Measurements from ENCODE around the gene FBXL15. TPM values are rescaled to one million over a fixed set of nuclear protein-coding genes. Genes with fewer than 3 reads are reported as not detected.

The FBXL15 gene
- total and polyA plus RNA-seq, 4 donors: 9.4 to 40.4 (median 18.6) TPM

DNA sequence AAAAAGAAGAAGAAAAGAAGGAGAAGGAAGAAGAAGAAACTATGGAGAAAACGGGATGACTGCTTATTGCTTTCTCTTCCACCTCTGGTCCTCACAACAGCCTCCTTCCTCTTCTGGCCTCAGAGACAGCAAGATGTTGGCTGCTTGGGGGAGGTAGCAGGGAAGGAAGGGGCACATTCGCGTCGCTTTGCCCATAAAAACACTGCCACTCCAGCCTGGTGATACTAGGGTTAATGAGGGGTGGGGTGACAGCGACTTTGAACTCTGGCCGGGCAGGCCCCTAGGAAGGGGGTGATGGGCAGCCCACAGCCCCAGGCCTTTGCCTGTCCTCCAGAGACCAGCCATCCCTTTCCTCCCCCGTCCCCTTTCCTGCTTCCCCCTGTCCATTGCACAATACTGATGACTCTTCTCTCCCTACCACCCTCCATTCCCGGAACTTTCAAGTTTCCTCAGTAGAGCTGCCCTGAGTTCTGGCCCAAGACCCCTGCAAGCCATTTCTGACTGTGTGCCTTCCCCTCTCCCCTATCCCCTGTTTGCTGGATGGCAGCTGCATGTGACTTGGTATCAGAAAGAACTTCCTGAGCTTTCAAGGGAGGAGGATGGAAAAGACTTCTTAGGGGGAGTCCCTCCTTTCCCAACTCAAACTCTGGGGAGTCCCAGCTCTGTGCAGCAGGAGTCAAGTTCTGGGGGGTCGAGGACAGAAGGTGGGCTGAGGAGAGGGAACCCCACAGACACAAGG lies 13.9 kb downstream of the FBXL15 start:
- H3K4me1 ChIP-seq (ENCODE audit: control insufficient read depth in 5 of 5, insufficient read depth in 5 of 5, low read length in 5 of 5): peaks cover 0 to 21% (median 11%) of the 10 kb centered on the region in 5 donors
- peak in 2 of 3 donors; percentile 41 to 55 for DNase-seq
- TF ChIP-seq, protein P1, sequence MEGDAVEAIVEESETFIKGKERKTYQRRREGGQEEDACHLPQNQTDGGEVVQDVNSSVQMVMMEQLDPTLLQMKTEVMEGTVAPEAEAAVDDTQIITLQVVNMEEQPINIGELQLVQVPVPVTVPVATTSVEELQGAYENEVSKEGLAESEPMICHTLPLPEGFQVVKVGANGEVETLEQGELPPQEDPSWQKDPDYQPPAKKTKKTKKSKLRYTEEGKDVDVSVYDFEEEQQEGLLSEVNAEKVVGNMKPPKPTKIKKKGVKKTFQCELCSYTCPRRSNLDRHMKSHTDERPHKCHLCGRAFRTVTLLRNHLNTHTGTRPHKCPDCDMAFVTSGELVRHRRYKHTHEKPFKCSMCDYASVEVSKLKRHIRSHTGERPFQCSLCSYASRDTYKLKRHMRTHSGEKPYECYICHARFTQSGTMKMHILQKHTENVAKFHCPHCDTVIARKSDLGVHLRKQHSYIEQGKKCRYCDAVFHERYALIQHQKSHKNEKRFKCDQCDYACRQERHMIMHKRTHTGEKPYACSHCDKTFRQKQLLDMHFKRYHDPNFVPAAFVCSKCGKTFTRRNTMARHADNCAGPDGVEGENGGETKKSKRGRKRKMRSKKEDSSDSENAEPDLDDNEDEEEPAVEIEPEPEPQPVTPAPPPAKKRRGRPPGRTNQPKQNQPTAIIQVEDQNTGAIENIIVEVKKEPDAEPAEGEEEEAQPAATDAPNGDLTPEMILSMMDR (IDR thresholded peaks at IDR 0.05; ENCODE audit: control extremely low read depth, extremely low read depth): no peak
- H3K9ac ChIP-seq (ENCODE audit: insufficient read depth in 1 of 2, low read length in 2 of 2): no peak overlapping the region
- H3K27ac ChIP-seq (ENCODE audit: low read depth in 1 of 2, low read length in 1 of 2): peak overlapping the region in 1 of 2 donors; percentile 59
- 20 to 29% methylated on average over 9 of the region's 9 CpGs for WGBS, 2 donors
- H3K27me3 ChIP-seq (ENCODE audit: control insufficient read depth in 3 of 3, insufficient read depth in 3 of 3, low read length in 2 of 3): no peaks in the 10 kb centered on the region
- H3K4me3 ChIP-seq: no peak overlapping the region
- ATAC-seq (ENCODE audit: insufficient read depth, low FRiP score): peak; percentile 28
- H3K36me3 ChIP-seq (ENCODE audit: control insufficient read depth in 4 of 4, insufficient read depth in 4 of 4, low read length in 4 of 4): no peaks in the 10 kb centered on the region
- no peaks in the 10 kb centered on the region for H3K9me3 ChIP-seq (ENCODE audit: control insufficient read depth in 4 of 4, insufficient read depth in 3 of 4, low read length in 3 of 4)

DNA sequence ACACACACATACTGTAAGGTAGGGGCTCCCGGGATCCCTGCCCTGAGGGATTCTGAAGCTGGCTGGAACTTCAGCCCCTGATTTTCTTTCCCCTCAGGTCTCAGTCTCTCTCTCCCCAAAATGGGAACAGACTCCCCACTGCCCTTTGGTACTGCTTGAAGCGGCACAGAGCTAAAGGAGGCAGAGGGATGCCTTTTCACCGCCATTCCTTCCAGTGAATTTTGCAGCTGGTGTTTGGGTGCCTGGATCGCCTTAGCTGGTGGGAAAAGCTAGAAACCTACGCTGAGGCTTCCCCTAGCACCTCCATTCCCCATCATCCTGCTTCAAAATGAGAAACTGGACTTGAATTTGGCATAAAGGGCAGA lies 14.5 kb downstream of the FBXL15 start:
- Histone ChIP-seq H3K36me3 (ENCODE audit: control insufficient read depth in 4 of 4, insufficient read depth in 4 of 4, low read length in 4 of 4) (no peaks in the 10 kb centered on the region), H3K9me3 (ENCODE audit: control insufficient read depth in 4 of 4, insufficient read depth in 3 of 4, low read length in 3 of 4) (no peaks in the 10 kb centered on the region), H3K4me1 (ENCODE audit: control insufficient read depth in 5 of 5, insufficient read depth in 5 of 5, low read length in 5 of 5) (peaks cover 0 to 21% (median 11%) of the 10 kb centered on the region in 5 donors), H3K4me3 (no peak overlapping the region), H3K9ac (ENCODE audit: insufficient read depth in 1 of 2, low read length in 2 of 2) (peak overlapping the region in 1 of 2 donors; percentile 67), H3K27me3 (ENCODE audit: control insufficient read depth in 3 of 3, insufficient read depth in 3 of 3, low read length in 2 of 3) (no peaks in the 10 kb centered on the region), H3K27ac (ENCODE audit: low read depth in 1 of 2, low read length in 1 of 2) (peak overlapping the region in 1 of 2 donors; percentile 87)
- ATAC-seq (ENCODE audit: insufficient read depth, low FRiP score) (no peak), DNase-seq (no peak)
- TF ChIP-seq, protein P1 (IDR thresholded peaks at IDR 0.05; ENCODE audit: control extremely low read depth, extremely low read depth): no peak
- WGBS, 2 donors: 41 to 52% methylated on average over 5 of the region's 5 CpGs

DNA sequence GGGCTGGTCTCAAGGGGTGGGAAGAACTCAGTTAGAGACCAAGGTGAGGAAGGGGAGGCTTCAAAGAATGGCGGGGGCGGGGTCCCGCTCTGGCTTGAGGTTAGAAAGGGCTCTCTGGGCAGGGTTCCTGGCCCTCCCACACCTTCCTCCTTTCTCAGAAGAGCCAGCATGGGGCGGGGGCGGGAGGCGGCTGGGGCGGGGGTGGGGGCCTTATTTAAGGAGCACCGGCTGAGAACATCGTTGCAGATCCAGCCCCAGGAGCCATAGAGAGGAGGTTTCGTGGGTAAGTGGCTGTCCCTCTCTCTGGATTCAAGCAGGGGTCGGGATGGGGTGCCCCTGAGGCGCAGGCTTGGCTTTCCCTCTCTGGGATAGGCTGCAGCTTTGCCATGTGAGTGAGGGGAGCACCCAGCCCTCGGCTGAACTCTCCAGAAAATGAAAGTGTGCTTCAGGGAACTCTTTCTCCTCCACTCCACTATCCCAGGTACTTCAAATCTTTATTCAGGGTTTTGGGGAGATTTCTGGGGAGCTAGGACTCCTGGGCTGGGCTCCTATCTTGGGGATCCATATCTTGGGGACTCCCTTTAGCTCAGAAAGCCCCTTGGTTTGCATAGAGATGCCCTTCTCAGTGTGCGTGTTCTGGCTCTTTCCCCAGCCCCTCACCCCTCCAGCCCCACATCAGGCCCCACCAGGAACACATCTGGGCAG lies 15.0 kb downstream of the FBXL15 start:
- DNase-seq (peak; percentile 62 to 76 (median 63)), ATAC-seq (ENCODE audit: insufficient read depth, low FRiP score) (peak; percentile 8)
- TF ChIP-seq, protein P1 (IDR thresholded peaks at IDR 0.05; ENCODE audit: control extremely low read depth, extremely low read depth): no peak
- 3 to 6% methylated on average over 14 of the region's 14 CpGs for WGBS, 2 donors
- peaks cover 0 to 21% (median 11%) of the 10 kb centered on the region in 5 donors for H3K4me1 ChIP-seq (ENCODE audit: control insufficient read depth in 5 of 5, insufficient read depth in 5 of 5, low read length in 5 of 5)
- H3K27ac ChIP-seq (ENCODE audit: low read depth in 1 of 2, low read length in 1 of 2): peak overlapping the region in 1 of 2 donors; percentile 87
- H3K36me3 ChIP-seq (ENCODE audit: control insufficient read depth in 4 of 4, insufficient read depth in 4 of 4, low read length in 4 of 4): no peaks in the 10 kb centered on the region
- no peaks in the 10 kb centered on the region for H3K9me3 ChIP-seq (ENCODE audit: control insufficient read depth in 4 of 4, insufficient read depth in 3 of 4, low read length in 3 of 4)
- H3K9ac ChIP-seq (ENCODE audit: insufficient read depth in 1 of 2, low read length in 2 of 2): peak overlapping the region in 1 of 2 donors; percentile 67
- no peak overlapping the region for H3K4me3 ChIP-seq
- no peaks in the 10 kb centered on the region for H3K27me3 ChIP-seq (ENCODE audit: control insufficient read depth in 3 of 3, insufficient read depth in 3 of 3, low read length in 2 of 3)
